ENCODE measurements around the gene KPNA1.

Gene KPNA1

GRCh38 chr3:122468896-122469533, 45.7 kb downstream of the KPNA1 start:
- no peak for TF ChIP-seq CTCF (IDR thresholded peaks at IDR 0.05; ENCODE audit: poor library complexity, severe bottlenecking)
- no peak overlapping the region for H3K27ac ChIP-seq (ENCODE audit: poor library complexity, severe bottlenecking)
- no peak overlapping the region for H3K4me3 ChIP-seq (ENCODE audit: severe bottlenecking)
- no peaks in the 10 kb centered on the region for H3K4me1 ChIP-seq (ENCODE audit: insufficient read depth, poor library complexity, severe bottlenecking)
- DNase-seq (ENCODE audit: low spot score) (no peak), ATAC-seq (ENCODE audit: low read depth) (no peak)
- H3K27me3 ChIP-seq (ENCODE audit: insufficient read depth, poor library complexity, severe bottlenecking), result no peaks in the 10 kb centered on the region
- H3K36me3 ChIP-seq (ENCODE audit: low read depth), result peaks cover 27% of the 10 kb centered on the region
- no peaks in the 10 kb centered on the region for H3K9me3 ChIP-seq (ENCODE audit: severe bottlenecking)

- no peaks in the 10 kb centered on the region for H3K4me1 ChIP-seq (ENCODE audit: insufficient read depth, poor library complexity, severe bottlenecking)
- no peak for DNase-seq (ENCODE audit: low spot score)
- peaks cover 49% of the 10 kb centered on the region for H3K36me3 ChIP-seq (ENCODE audit: low read depth)
- H3K27me3 ChIP-seq (ENCODE audit: insufficient read depth, poor library complexity, severe bottlenecking), result no peaks in the 10 kb centered on the region
- no peaks in the 10 kb centered on the region for H3K9me3 ChIP-seq (ENCODE audit: severe bottlenecking)
- H3K4me3 ChIP-seq (ENCODE audit: severe bottlenecking), result no peak overlapping the region
- TF ChIP-seq CTCF (IDR thresholded peaks at IDR 0.05; ENCODE audit: poor library complexity, severe bottlenecking), result no peak
- ATAC-seq (ENCODE audit: low read depth), result no peak
- no peak overlapping the region for H3K27ac ChIP-seq (ENCODE audit: poor library complexity, severe bottlenecking)
These were observed 48.0 kb downstream of the KPNA1 start for GRCh38 chr3:122466701-122467240.

- no peaks in the 10 kb centered on the region for H3K9me3 ChIP-seq (ENCODE audit: severe bottlenecking)
- H3K4me3 ChIP-seq (ENCODE audit: severe bottlenecking), result no peak overlapping the region
- TF ChIP-seq CTCF (IDR thresholded peaks at IDR 0.05; ENCODE audit: poor library complexity, severe bottlenecking), result no peak
- DNase-seq (ENCODE audit: low spot score) (no peak), ATAC-seq (ENCODE audit: low read depth) (no peak)
- H3K4me1 ChIP-seq (ENCODE audit: insufficient read depth, poor library complexity, severe bottlenecking), result no peaks in the 10 kb centered on the region
- no peaks in the 10 kb centered on the region for H3K27me3 ChIP-seq (ENCODE audit: insufficient read depth, poor library complexity, severe bottlenecking)
- no peak overlapping the region for H3K27ac ChIP-seq (ENCODE audit: poor library complexity, severe bottlenecking)
- peaks cover 66% of the 10 kb centered on the region for H3K36me3 ChIP-seq (ENCODE audit: low read depth)
These were observed 50.1 kb downstream of the KPNA1 start for GRCh38 chr3:122464659-122465058.

- H3K27me3 ChIP-seq (ENCODE audit: insufficient read depth, poor library complexity, severe bottlenecking), result no peaks in the 10 kb centered on the region
- peaks cover 88% of the 10 kb centered on the region for H3K36me3 ChIP-seq (ENCODE audit: low read depth)
- ATAC-seq (ENCODE audit: low read depth) (no peak), DNase-seq (ENCODE audit: low spot score) (no peak)
- H3K4me1 ChIP-seq (ENCODE audit: insufficient read depth, poor library complexity, severe bottlenecking), result no peaks in the 10 kb centered on the region
- no peaks in the 10 kb centered on the region for H3K9me3 ChIP-seq (ENCODE audit: severe bottlenecking)
- no peak overlapping the region for H3K4me3 ChIP-seq (ENCODE audit: severe bottlenecking)
- TF ChIP-seq CTCF (IDR thresholded peaks at IDR 0.05; ENCODE audit: poor library complexity, severe bottlenecking), result no peak
- H3K27ac ChIP-seq (ENCODE audit: poor library complexity, severe bottlenecking), result no peak overlapping the region
These were observed 52.3 kb downstream of the KPNA1 start for GRCh38 chr3:122462406-122462805.

GRCh38 chr3:122461806-122462205, 52.9 kb downstream of the KPNA1 start:
- Histone ChIP-seq H3K27ac (ENCODE audit: poor library complexity, severe bottlenecking) (no peak overlapping the region), H3K36me3 (ENCODE audit: low read depth) (peaks cover 88% of the 10 kb centered on the region), H3K4me3 (ENCODE audit: severe bottlenecking) (no peak overlapping the region), H3K9me3 (ENCODE audit: severe bottlenecking) (no peaks in the 10 kb centered on the region), H3K4me1 (ENCODE audit: insufficient read depth, poor library complexity, severe bottlenecking) (no peaks in the 10 kb centered on the region), H3K27me3 (ENCODE audit: insufficient read depth, poor library complexity, severe bottlenecking) (no peaks in the 10 kb centered on the region)
- no peak for TF ChIP-seq CTCF (IDR thresholded peaks at IDR 0.05; ENCODE audit: poor library complexity, severe bottlenecking)
- no peak for DNase-seq (ENCODE audit: low spot score)
- ATAC-seq (ENCODE audit: low read depth), result no peak

All from RWPE2 (cell line).